Muscle layer of colon (tissue), 2 donors: ENCODE measurements around the gene NUBPL.
"Not testable (repeated sequence)": the region's sequence is repeated elsewhere in the genome, so short reads cannot be mapped to it uniquely, and the experiment has no call there.

ENCODE experiments used
- H3K27ac ChIP-seq: one replicate; pipeline ENCODE4 v1.7.0; 2013; ENCODE audit warnings: low read depth, mild to moderate bottlenecking, low read length, moderate library complexity
- H3K27me3 ChIP-seq, 2 donors: one replicate each; pipeline ENCODE4 v1.7.0; 2013; ENCODE audit warnings: low read length in 2 of 2, mild to moderate bottlenecking in 2 of 2; ENCODE audit not compliant: insufficient read depth in 2 of 2, control insufficient read depth in 1 of 2
- H3K36me3 ChIP-seq: one replicate; pipeline ENCODE4 v1.7.0; 2013; ENCODE audit warnings: mild to moderate bottlenecking, low read length; ENCODE audit not compliant: insufficient read depth
- H3K4me1 ChIP-seq: one replicate; pipeline ENCODE4 v1.7.0; 2013; ENCODE audit warnings: mild to moderate bottlenecking, low read length; ENCODE audit not compliant: insufficient read depth
- H3K4me3 ChIP-seq, 2 donors: one replicate each; pipeline ENCODE4 v1.7.0; 2013; ENCODE audit warnings: low read length in 2 of 2, low read depth in 1 of 2, mild to moderate bottlenecking in 1 of 2, moderate library complexity in 1 of 2
- H3K9ac ChIP-seq: one replicate; pipeline ENCODE4 v1.7.0; 2013; ENCODE audit warnings: low read length
- H3K9me3 ChIP-seq: one replicate; pipeline ENCODE4 v1.7.0; 2013; ENCODE audit warnings: mild to moderate bottlenecking, low read length
- donor health status: abdominal sarcoma.
- donor health status: Adenocarcinoma of cecum.

Gene NUBPL

GRCh38 chr14:31705731-31706130 is 144.5 kb downstream of the NUBPL start:
- no peak overlapping the region for H3K27ac ChIP-seq
- no peaks in the 10 kb centered on the region for H3K4me1 ChIP-seq
- no peaks in the 10 kb centered on the region for H3K27me3 ChIP-seq
- no peak overlapping the region for H3K4me3 ChIP-seq
- no peak overlapping the region for H3K9ac ChIP-seq
- no peaks in the 10 kb centered on the region for H3K9me3 ChIP-seq
- no peaks in the 10 kb centered on the region for H3K36me3 ChIP-seq

DNA sequence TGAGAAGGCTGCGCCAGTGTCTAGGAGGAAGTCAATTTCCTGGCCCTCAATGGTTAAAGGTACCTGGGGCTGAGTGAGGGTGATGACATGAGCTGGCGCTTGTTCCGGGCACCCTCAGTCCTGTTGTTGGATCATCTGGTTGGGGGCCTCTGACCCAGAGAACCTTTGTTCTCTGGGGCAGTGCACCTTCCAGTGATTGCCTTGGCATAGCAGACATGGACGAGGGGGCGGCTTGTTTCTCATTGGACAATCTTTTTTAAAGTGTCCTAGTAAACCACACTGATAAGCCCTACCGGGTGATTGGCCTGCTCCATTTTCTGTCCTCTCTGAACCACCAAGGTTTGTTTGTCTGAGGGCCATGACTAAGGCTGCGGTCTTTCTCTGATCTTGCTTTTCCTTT is 147.5 kb downstream of the NUBPL start:
- not testable (repeated sequence) for H3K27ac ChIP-seq, H3K9me3 ChIP-seq, H3K27me3 ChIP-seq, H3K4me3 ChIP-seq, H3K36me3 ChIP-seq, H3K4me1 ChIP-seq, H3K9ac ChIP-seq

DNA sequence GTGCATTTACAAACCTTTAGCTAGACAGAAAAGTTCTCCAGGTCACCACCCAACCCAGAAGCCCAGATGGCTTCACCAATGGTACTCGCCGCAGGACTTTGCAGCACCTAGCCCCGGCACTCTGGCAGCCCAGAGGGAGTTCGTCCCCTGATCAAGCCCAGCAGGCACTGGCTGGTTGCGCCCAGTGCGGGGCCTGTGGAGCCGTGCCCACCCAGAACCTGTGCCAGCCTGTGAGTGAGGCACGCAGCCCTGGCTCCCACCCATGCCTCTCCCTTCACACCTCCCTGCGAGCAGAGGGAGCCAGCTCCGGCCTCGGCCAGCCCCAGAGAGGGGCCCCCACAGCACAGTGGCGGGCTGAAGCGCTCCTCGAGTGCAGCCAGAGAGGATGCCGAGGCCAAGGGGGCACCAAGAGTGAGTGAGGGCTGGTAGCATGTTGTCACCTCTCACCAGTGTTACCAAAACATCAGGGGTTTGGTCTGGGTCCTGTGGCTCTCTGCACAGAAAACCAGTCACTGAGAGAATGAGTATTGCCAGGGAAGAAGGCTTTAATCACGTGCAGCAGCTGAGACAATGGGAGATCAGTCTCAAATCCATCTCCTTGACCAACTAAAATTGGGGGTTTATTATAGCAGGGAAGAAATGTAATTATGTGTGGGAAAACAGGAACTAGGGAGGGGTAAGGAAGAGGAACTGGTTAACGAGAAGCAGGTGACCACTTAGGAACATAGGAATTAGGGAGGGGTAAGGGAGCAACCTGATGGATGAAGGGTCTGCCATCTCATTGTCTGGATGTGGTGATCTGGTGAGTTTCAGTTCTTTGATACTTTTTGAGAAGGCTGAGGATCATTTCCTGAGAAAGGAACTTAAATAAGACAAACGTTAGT is 151.3 kb downstream of the NUBPL start:
- H3K27me3 ChIP-seq = no peaks in the 10 kb centered on the region
- no peaks in the 10 kb centered on the region for H3K36me3 ChIP-seq
- no peak overlapping the region for H3K9ac ChIP-seq
- no peak overlapping the region for H3K27ac ChIP-seq
- no peaks in the 10 kb centered on the region for H3K9me3 ChIP-seq
- H3K4me1 ChIP-seq = peaks cover 3% of the 10 kb centered on the region
- no peak overlapping the region for H3K4me3 ChIP-seq

DNA sequence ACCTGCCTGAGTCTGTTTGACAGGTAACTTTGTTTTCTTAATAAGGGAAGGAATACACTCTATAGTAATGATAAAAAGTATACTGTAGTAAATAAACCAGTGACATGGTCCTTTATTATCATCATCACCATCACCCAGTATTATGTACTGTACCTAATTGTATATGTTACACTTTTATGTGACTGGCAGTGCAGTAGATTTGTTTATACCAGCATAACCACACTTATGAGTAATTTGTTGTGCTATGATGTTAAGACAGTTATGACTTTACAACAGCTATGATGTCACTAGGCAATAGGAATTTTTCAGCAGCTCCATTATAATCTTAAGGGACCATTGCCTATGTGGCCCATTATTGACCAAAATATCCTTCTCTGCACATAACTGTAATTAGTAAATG is 155.0 kb downstream of the NUBPL start:
- no peak overlapping the region for H3K4me3 ChIP-seq
- no peaks in the 10 kb centered on the region for H3K36me3 ChIP-seq
- no peaks in the 10 kb centered on the region for H3K27me3 ChIP-seq
- no peak overlapping the region for H3K27ac ChIP-seq
- peaks cover 13% of the 10 kb centered on the region for H3K4me1 ChIP-seq
- H3K9me3 ChIP-seq = no peaks in the 10 kb centered on the region
- H3K9ac ChIP-seq = no peak overlapping the region

DNA sequence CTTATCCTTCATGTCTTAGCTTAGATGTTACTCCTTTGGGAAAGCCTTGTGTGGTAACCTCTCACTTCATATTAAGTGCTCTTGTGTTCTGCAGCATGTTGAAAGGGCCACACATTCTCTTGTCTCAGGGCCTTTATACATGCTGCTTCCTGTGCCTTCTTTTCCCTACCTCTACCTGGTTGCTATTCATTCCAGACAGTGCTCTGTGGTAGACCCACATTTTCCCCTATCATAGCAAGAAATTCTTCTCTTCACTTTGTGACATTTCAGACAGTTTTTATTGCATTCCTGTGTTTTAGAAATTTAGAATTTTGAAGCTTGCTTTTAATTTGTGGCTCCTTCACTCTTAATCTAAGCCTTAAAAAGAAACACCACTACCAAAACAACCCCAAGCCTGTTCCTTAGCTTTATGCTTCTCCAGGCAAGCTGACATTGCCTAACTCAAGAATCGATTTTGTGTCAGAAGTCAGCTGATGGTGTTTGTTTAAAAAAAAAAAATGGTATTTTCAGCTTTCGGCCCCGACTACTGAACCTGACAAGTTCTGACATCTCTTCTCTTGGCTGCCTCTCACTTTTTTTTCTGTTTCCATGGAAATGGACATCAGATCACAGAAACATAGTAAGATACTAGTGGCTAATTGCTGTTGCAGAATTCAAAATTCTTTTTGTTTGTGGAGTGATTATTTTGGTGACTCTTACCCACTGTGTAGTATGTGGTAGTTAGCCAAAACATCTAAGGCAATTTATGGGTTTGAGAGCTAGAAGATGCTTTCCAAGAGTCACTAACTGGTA is 156.3 kb downstream of the NUBPL start:
- H3K27ac ChIP-seq = no peak overlapping the region
- no peaks in the 10 kb centered on the region for H3K36me3 ChIP-seq
- no peaks in the 10 kb centered on the region for H3K9me3 ChIP-seq
- no peak overlapping the region for H3K9ac ChIP-seq
- peaks cover 13% of the 10 kb centered on the region for H3K4me1 ChIP-seq
- no peaks in the 10 kb centered on the region for H3K27me3 ChIP-seq
- no peak overlapping the region for H3K4me3 ChIP-seq

- no peaks in the 10 kb centered on the region for H3K27me3 ChIP-seq
- no peak overlapping the region for H3K4me3 ChIP-seq
- H3K4me1 ChIP-seq = peaks cover 13% of the 10 kb centered on the region
- H3K9me3 ChIP-seq = no peaks in the 10 kb centered on the region
- H3K27ac ChIP-seq = no peak overlapping the region
- no peak overlapping the region for H3K9ac ChIP-seq
- H3K36me3 ChIP-seq = no peaks in the 10 kb centered on the region
These were observed 157.4 kb downstream of the NUBPL start for GRCh38 chr14:31718585-31718984.

- no peak overlapping the region for H3K9ac ChIP-seq
- no peak overlapping the region for H3K27ac ChIP-seq
- no peaks in the 10 kb centered on the region for H3K27me3 ChIP-seq
- no peak overlapping the region for H3K4me3 ChIP-seq
- H3K4me1 ChIP-seq = peaks cover 13% of the 10 kb centered on the region
- H3K36me3 ChIP-seq = no peaks in the 10 kb centered on the region
- no peaks in the 10 kb centered on the region for H3K9me3 ChIP-seq
These were observed 157.8 kb downstream of the NUBPL start for GRCh38 chr14:31718985-31719384.

DNA sequence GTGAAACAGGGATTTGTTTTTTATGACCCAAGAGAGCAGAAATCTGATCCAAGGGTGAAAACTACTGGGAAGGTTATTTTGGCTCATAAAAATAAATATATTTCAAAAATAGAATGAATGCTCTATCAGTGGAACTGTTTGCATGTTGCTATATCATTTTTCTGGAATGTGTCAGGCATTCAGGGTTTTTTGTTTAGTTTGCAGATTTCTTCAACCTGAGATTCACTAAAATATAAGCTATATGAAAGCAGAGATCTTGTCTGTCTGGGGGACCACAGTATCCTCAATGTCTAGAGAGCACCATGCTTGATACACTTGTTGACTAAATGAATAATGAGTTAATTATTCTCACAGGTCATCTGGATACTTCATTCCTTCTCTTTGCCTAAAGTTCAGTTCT is 165.1 kb downstream of the NUBPL start:
- no peaks in the 10 kb centered on the region for H3K9me3 ChIP-seq
- H3K36me3 ChIP-seq = no peaks in the 10 kb centered on the region
- no peak overlapping the region for H3K4me3 ChIP-seq
- no peak overlapping the region for H3K27ac ChIP-seq
- no peaks in the 10 kb centered on the region for H3K4me1 ChIP-seq
- H3K27me3 ChIP-seq = no peaks in the 10 kb centered on the region
- no peak overlapping the region for H3K9ac ChIP-seq

- H3K9me3 ChIP-seq = no peaks in the 10 kb centered on the region
- H3K9ac ChIP-seq = no peak overlapping the region
- H3K36me3 ChIP-seq = no peaks in the 10 kb centered on the region
- no peak overlapping the region for H3K27ac ChIP-seq
- no peaks in the 10 kb centered on the region for H3K27me3 ChIP-seq
- no peak overlapping the region for H3K4me3 ChIP-seq
- H3K4me1 ChIP-seq = no peaks in the 10 kb centered on the region
These were observed 166.6 kb downstream of the NUBPL start for GRCh38 chr14:31727797-31728196.

GRCh38 chr14:31740688-31741087 is 179.5 kb downstream of the NUBPL start:
- Histone ChIP-seq H3K27me3 (no peaks in the 10 kb centered on the region), H3K9ac (no peak overlapping the region), H3K4me1 (no peaks in the 10 kb centered on the region), H3K9me3 (no peaks in the 10 kb centered on the region), H3K27ac (no peak overlapping the region), H3K4me3 (no peak overlapping the region), H3K36me3 (no peaks in the 10 kb centered on the region)

- H3K27me3 ChIP-seq = no peaks in the 10 kb centered on the region
- H3K4me1 ChIP-seq = no peaks in the 10 kb centered on the region
- no peak overlapping the region for H3K4me3 ChIP-seq
- no peak overlapping the region for H3K9ac ChIP-seq
- no peak overlapping the region for H3K27ac ChIP-seq
- H3K36me3 ChIP-seq = no peaks in the 10 kb centered on the region
- peaks cover 10% of the 10 kb centered on the region for H3K9me3 ChIP-seq
These were observed 184.5 kb downstream of the NUBPL start for GRCh38 chr14:31745741-31746140.
